ENCODE data around the gene ZFPL1.

The ZFPL1 gene

DNA sequence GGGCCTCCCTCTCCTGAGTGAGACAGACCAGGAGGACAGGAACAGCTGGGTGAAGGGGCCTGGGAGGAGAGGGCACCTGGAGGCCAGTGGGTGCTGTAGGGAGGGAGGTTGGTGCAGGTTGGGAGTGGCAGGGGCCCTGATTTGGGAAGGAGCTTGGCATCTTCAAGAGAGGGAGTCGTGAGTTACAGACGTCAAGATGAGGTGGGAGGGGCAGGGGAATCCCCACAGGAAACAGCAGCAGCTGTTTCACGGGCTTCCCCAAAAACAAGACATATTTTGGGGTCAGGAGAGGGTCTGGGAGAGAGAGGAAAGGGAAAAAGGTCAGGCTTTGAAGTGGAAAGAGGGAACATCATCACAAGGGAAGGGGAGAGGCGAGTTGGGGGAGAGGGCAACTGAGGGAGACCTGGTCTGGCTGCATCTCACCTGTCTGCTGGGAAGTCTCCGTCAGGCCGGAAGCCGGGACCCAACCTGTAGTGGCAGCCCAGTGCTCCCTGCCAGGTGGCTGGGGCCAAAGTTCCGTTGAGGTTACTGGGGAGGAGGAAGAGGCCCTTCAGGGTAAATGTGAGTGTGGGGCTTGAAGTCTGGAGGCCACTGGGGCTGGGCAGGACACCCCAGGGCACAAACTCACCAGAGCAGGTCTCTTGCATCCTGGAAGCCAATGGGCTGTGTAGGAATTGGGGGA is 30.1 kb upstream of the ZFPL1 start:
- H3K23ac ChIP-seq (ENCODE audit: low read length) = no peak overlapping the region
- DNase-seq = no peak
- H3K4me2 ChIP-seq (ENCODE audit: low read length) = no peak overlapping the region
- no peak overlapping the region for H2BK12ac ChIP-seq (ENCODE audit: low read length)
- no peaks in the 10 kb centered on the region for H3K79me1 ChIP-seq (ENCODE audit: low read length)
- no peak overlapping the region for H3K27ac ChIP-seq (ENCODE audit: low read depth, low read length)
- H3K4ac ChIP-seq (ENCODE audit: low read depth, low read length) = no peak overlapping the region
- no peak overlapping the region for H4K12ac ChIP-seq (ENCODE audit: low read depth, low read length)
- WGBS (ENCODE audit: extremely low coverage, insufficient coverage, insufficient read length) = no CpG with 5 or more reads among the region's 8 CpGs
- no peaks in the 10 kb centered on the region for H3K4me1 ChIP-seq (ENCODE audit: control insufficient read depth in 1 of 2, insufficient read depth in 2 of 2, low read length in 2 of 2)
- H3K18ac ChIP-seq (ENCODE audit: low read length) = no peak overlapping the region
- no peaks in the 10 kb centered on the region for H3K79me2 ChIP-seq (ENCODE audit: control insufficient read depth, insufficient read depth, low read length, poor library complexity)
- no peak overlapping the region for H2BK5ac ChIP-seq (ENCODE audit: low read depth, low read length, poor library complexity)
- H2BK120ac ChIP-seq (ENCODE audit: insufficient read depth, low read length, poor library complexity) = no peak overlapping the region
- no peak overlapping the region for H3K9ac ChIP-seq (ENCODE audit: low read length)
- H3K4me3 ChIP-seq (ENCODE audit: low read depth, low read length) = no peak overlapping the region
- no peak overlapping the region for H3K14ac ChIP-seq (ENCODE audit: low read length)
- H2AK5ac ChIP-seq (ENCODE audit: low read length) = no peak overlapping the region
- no peaks in the 10 kb centered on the region for H3K36me3 ChIP-seq (ENCODE audit: control insufficient read depth in 1 of 2, insufficient read depth in 2 of 2, low read length in 2 of 2)
- no peak overlapping the region for H4K91ac ChIP-seq (ENCODE audit: low read depth, low read length)
- H3K9me3 ChIP-seq (ENCODE audit: insufficient read depth, low read depth, low read length) = peaks cover 3% of the 10 kb centered on the region
- H2AFZ ChIP-seq (ENCODE audit: insufficient read depth, low read length, poor library complexity) = no peak overlapping the region
- no peaks in the 10 kb centered on the region for H3K27me3 ChIP-seq (ENCODE audit: insufficient read depth, low read length)
- H4K8ac ChIP-seq (ENCODE audit: low read depth, low read length) = no peak overlapping the region

GRCh38 chr11:65055538-65055937 is 28.5 kb upstream of the ZFPL1 start:
- Histone ChIP-seq H3K9ac (ENCODE audit: low read length) (no peak overlapping the region), H2BK120ac (ENCODE audit: insufficient read depth, low read length, poor library complexity) (no peak overlapping the region), H4K12ac (ENCODE audit: low read depth, low read length) (no peak overlapping the region), H3K9me3 (ENCODE audit: insufficient read depth, low read depth, low read length) (peaks cover 3% of the 10 kb centered on the region), H3K27me3 (ENCODE audit: insufficient read depth, low read length) (no peaks in the 10 kb centered on the region), H3K27ac (ENCODE audit: low read depth, low read length) (no peak overlapping the region), H3K79me1 (ENCODE audit: low read length) (no peaks in the 10 kb centered on the region), H3K4ac (ENCODE audit: low read depth, low read length) (no peak overlapping the region), H3K18ac (ENCODE audit: low read length) (no peak overlapping the region), H4K8ac (ENCODE audit: low read depth, low read length) (no peak overlapping the region), H2AFZ (ENCODE audit: insufficient read depth, low read length, poor library complexity) (no peak overlapping the region), H2BK12ac (ENCODE audit: low read length) (no peak overlapping the region), H3K4me1 (ENCODE audit: control insufficient read depth in 1 of 2, insufficient read depth in 2 of 2, low read length in 2 of 2) (no peaks in the 10 kb centered on the region), H3K79me2 (ENCODE audit: control insufficient read depth, insufficient read depth, low read length, poor library complexity) (no peaks in the 10 kb centered on the region), H4K91ac (ENCODE audit: low read depth, low read length) (no peak overlapping the region), H2AK5ac (ENCODE audit: low read length) (no peak overlapping the region), H3K4me3 (ENCODE audit: low read depth, low read length) (no peak overlapping the region), H2BK5ac (ENCODE audit: low read depth, low read length, poor library complexity) (no peak overlapping the region), H3K4me2 (ENCODE audit: low read length) (no peak overlapping the region), H3K14ac (ENCODE audit: low read length) (no peak overlapping the region), H3K36me3 (ENCODE audit: control insufficient read depth in 1 of 2, insufficient read depth in 2 of 2, low read length in 2 of 2) (no peaks in the 10 kb centered on the region), H3K23ac (ENCODE audit: low read length) (no peak overlapping the region)
- DNase-seq = no peak
- no CpG with 5 or more reads among the region's 1 CpG for WGBS (ENCODE audit: extremely low coverage, insufficient coverage, insufficient read length)

DNA sequence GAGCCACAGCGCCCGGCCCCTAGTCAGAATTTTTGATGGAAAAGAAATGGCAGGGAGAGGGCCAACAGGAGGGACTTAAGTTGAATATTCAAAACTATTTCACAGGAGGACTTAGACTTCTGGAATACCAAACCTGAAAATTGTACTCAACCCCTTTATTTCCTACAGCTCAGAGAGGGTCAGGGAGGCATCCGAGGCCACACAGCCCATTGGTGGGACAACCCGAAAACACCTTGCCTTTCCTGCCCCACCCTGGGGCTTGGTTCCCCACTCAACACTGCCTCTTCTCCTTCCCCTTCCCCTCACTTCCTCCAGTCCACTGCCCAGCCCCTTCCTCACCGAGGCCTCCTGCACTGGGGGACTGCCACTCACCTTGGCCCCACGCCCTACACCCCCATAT is 27.0 kb upstream of the ZFPL1 start:
- Histone ChIP-seq H3K4me1 (ENCODE audit: control insufficient read depth in 1 of 2, insufficient read depth in 2 of 2, low read length in 2 of 2) (no peaks in the 10 kb centered on the region), H3K4ac (ENCODE audit: low read depth, low read length) (no peak overlapping the region), H3K79me1 (ENCODE audit: low read length) (no peaks in the 10 kb centered on the region), H4K12ac (ENCODE audit: low read depth, low read length) (no peak overlapping the region), H3K9me3 (ENCODE audit: insufficient read depth, low read depth, low read length) (peaks cover 3% of the 10 kb centered on the region), H4K8ac (ENCODE audit: low read depth, low read length) (no peak overlapping the region), H2AFZ (ENCODE audit: insufficient read depth, low read length, poor library complexity) (no peak overlapping the region), H3K36me3 (ENCODE audit: control insufficient read depth in 1 of 2, insufficient read depth in 2 of 2, low read length in 2 of 2) (no peaks in the 10 kb centered on the region), H3K27me3 (ENCODE audit: insufficient read depth, low read length) (no peaks in the 10 kb centered on the region), H3K79me2 (ENCODE audit: control insufficient read depth, insufficient read depth, low read length, poor library complexity) (no peaks in the 10 kb centered on the region), H3K18ac (ENCODE audit: low read length) (no peak overlapping the region), H2BK12ac (ENCODE audit: low read length) (no peak overlapping the region), H3K27ac (ENCODE audit: low read depth, low read length) (no peak overlapping the region), H4K91ac (ENCODE audit: low read depth, low read length) (no peak overlapping the region), H3K14ac (ENCODE audit: low read length) (no peak overlapping the region), H2BK120ac (ENCODE audit: insufficient read depth, low read length, poor library complexity) (no peak overlapping the region), H3K23ac (ENCODE audit: low read length) (no peak overlapping the region), H2AK5ac (ENCODE audit: low read length) (no peak overlapping the region), H3K9ac (ENCODE audit: low read length) (no peak overlapping the region), H2BK5ac (ENCODE audit: low read depth, low read length, poor library complexity) (no peak overlapping the region), H3K4me2 (ENCODE audit: low read length) (no peak overlapping the region), H3K4me3 (ENCODE audit: low read depth, low read length) (no peak overlapping the region)
- no CpG with 5 or more reads among the region's 6 CpGs for WGBS (ENCODE audit: extremely low coverage, insufficient coverage, insufficient read length)
- DNase-seq = no peak

DNA sequence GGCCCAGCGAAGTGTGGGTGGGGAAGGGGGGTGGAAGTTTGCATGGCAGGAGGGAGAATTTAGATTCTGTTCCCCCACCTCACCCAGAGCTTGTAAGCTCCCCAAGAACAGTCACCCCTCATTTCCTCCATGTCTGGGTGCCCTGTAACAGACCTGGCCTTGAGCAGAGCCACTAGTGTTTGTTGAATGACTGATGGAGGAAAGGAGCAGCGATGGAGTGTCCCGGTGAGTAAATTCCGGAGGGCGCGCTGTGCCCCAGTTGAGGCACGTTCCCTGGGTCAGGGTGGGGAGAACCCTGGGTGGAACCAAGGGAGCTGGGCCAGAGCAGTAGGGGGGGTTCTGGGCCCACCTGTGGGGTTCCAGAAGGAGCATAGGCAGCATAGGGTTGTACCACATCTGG is 26.5 kb upstream of the ZFPL1 start:
- Histone ChIP-seq H3K4ac (ENCODE audit: low read depth, low read length) (no peak overlapping the region), H2AK5ac (ENCODE audit: low read length) (no peak overlapping the region), H3K36me3 (ENCODE audit: control insufficient read depth in 1 of 2, insufficient read depth in 2 of 2, low read length in 2 of 2) (no peaks in the 10 kb centered on the region), H3K9me3 (ENCODE audit: insufficient read depth, low read depth, low read length) (peaks cover 3% of the 10 kb centered on the region), H3K27ac (ENCODE audit: low read depth, low read length) (no peak overlapping the region), H3K4me2 (ENCODE audit: low read length) (no peak overlapping the region), H2BK5ac (ENCODE audit: low read depth, low read length, poor library complexity) (no peak overlapping the region), H2BK12ac (ENCODE audit: low read length) (no peak overlapping the region), H4K8ac (ENCODE audit: low read depth, low read length) (no peak overlapping the region), H3K23ac (ENCODE audit: low read length) (no peak overlapping the region), H2AFZ (ENCODE audit: insufficient read depth, low read length, poor library complexity) (no peak overlapping the region), H4K91ac (ENCODE audit: low read depth, low read length) (no peak overlapping the region), H3K27me3 (ENCODE audit: insufficient read depth, low read length) (no peaks in the 10 kb centered on the region), H3K79me1 (ENCODE audit: low read length) (no peaks in the 10 kb centered on the region), H3K4me1 (ENCODE audit: control insufficient read depth in 1 of 2, insufficient read depth in 2 of 2, low read length in 2 of 2) (no peaks in the 10 kb centered on the region), H4K12ac (ENCODE audit: low read depth, low read length) (no peak overlapping the region), H3K18ac (ENCODE audit: low read length) (no peak overlapping the region), H3K79me2 (ENCODE audit: control insufficient read depth, insufficient read depth, low read length, poor library complexity) (no peaks in the 10 kb centered on the region), H3K4me3 (ENCODE audit: low read depth, low read length) (no peak overlapping the region), H3K9ac (ENCODE audit: low read length) (no peak overlapping the region), H2BK120ac (ENCODE audit: insufficient read depth, low read length, poor library complexity) (no peak overlapping the region), H3K14ac (ENCODE audit: low read length) (no peak overlapping the region)
- no CpG with 5 or more reads among the region's 7 CpGs for WGBS (ENCODE audit: extremely low coverage, insufficient coverage, insufficient read length)
- no peak for DNase-seq

All from trophoblast cell (in vitro differentiated cells and primary cell).